Spinal cord (tissue), 10 donors: Measurements from ENCODE around the gene PRUNE2. TPM values are rescaled to one million over a fixed set of nuclear protein-coding genes. Genes with fewer than 3 reads are reported as not detected.
A peak's percentile ranks its signal among the peaks of the same experiment; 100 is the strongest.

ENCODE experiments used
- DNase-seq, 6 donors: peaks; one replicate each; pipeline versions ENCODE4 v3.0.0 to v3.0.0-alpha.2; 2013 to 2015; ENCODE audit warnings: low spot score in 6 of 6, low read depth in 4 of 6
- H3K27ac ChIP-seq: one replicate; pipeline ENCODE4 v1.5.1; 2013; ENCODE audit warnings: low read depth, low read length, control low read depth
- H3K27me3 ChIP-seq: one replicate; pipeline ENCODE4 v1.6.1; 2013; ENCODE audit warnings: low read length; ENCODE audit not compliant: control insufficient read depth, insufficient read depth
- H3K36me3 ChIP-seq: one replicate; pipeline ENCODE4 v1.6.1; 2013; ENCODE audit warnings: low read length; ENCODE audit not compliant: control insufficient read depth, insufficient read depth
- H3K4me1 ChIP-seq: one replicate; pipeline ENCODE4 v1.6.1; 2013; ENCODE audit warnings: low read length; ENCODE audit not compliant: control insufficient read depth, insufficient read depth
- H3K4me3 ChIP-seq: one replicate; pipeline ENCODE4 v1.5.1; 2013; ENCODE audit warnings: low read depth, low read length, control low read depth
- H3K9me3 ChIP-seq: one replicate; pipeline ENCODE4 v1.6.1; 2013; ENCODE audit warnings: low read length; ENCODE audit not compliant: control insufficient read depth, insufficient read depth
- WGBS: methylation state at CpG from one replicate; pipeline ENCODE4 v1.1.5; 2013; ENCODE audit warnings: missing lambda C conversion rate; ENCODE audit not compliant: insufficient coverage; 5-methylcytosine and 5-hydroxymethylcytosine counted together
- polyA plus RNA-seq, 2 donors: library from polyadenylated mRNA; unstranded; fragments of 120-200 nt; gene quantifications; one replicate each; pipeline ENCODE4 v1.2.1, GENCODE V29; 2013; ENCODE audit not compliant: insufficient read length in 2 of 2
- small RNA-seq: library from RNA; depleted of rRNA; stranded (forward); fragments of <200 nt; gene quantifications from one replicate; pipeline ENCODE3, GENCODE V24; 2014; ENCODE audit warnings: low replicate concordance
- total RNA-seq, 2 donors: library from RNA; depleted of rRNA in 1 of 2; stranded (reverse); fragments of 120-200 nt in 1 of 2; fragments of >200 nt in 1 of 2; gene quantifications; one replicate each; pipeline versions ENCODE4 v1.2.3 to v1.2.4, GENCODE V29; 2013 to 2014
- donor health status: healthy.

Gene PRUNE2
- total and polyA plus RNA-seq, 4 donors = 19.7 to 166 (median 50.7) TPM

DNA sequence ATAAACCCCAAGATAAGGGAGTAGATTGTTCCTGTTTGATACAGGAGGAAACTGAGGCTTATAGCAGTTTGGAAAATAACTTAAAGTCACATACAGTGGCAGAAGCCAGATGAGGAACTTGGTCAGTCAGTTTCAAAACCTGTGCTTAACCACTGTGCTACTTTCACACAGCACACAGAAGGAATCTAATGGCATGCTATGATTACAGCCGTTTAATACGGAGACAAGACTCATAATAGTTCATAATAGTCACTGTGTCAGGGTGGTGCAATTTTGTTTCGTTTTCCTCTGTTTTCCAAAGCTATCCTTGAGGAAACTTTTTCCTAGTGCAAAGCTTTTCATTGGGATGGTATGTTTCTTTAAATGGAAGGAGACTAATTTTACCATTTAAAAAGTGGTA lies 334.6 kb downstream of the PRUNE2 start:
- WGBS = no CpG with 5 or more reads among the region's 3 CpGs
- H3K27me3 ChIP-seq = no peaks in the 10 kb centered on the region
- no peaks in the 10 kb centered on the region for H3K4me1 ChIP-seq
- DNase-seq = no peak
- no peaks in the 10 kb centered on the region for H3K36me3 ChIP-seq
- no peak overlapping the region for H3K27ac ChIP-seq
- H3K9me3 ChIP-seq = no peaks in the 10 kb centered on the region
- H3K4me3 ChIP-seq = peak overlapping the region; percentile 10

- Histone ChIP-seq H3K9me3 (no peaks in the 10 kb centered on the region), H3K27me3 (no peaks in the 10 kb centered on the region), H3K36me3 (no peaks in the 10 kb centered on the region), H3K4me3 (no peak overlapping the region), H3K27ac (no peak overlapping the region), H3K4me1 (no peaks in the 10 kb centered on the region)
- no CpG with 5 or more reads among the region's 2 CpGs for WGBS
- no peak for DNase-seq
Measured at GRCh38 chr9:76570826-76571225, 335.1 kb downstream of the PRUNE2 start.

- Histone ChIP-seq H3K4me3 (no peak overlapping the region), H3K36me3 (no peaks in the 10 kb centered on the region), H3K9me3 (no peaks in the 10 kb centered on the region), H3K4me1 (peaks cover 4% of the 10 kb centered on the region), H3K27ac (no peak overlapping the region), H3K27me3 (no peaks in the 10 kb centered on the region)
- DNase-seq = no peak
- no CpG with 5 or more reads among the region's 2 CpGs for WGBS
Measured at GRCh38 chr9:76567086-76567485, 338.8 kb downstream of the PRUNE2 start.

DNA sequence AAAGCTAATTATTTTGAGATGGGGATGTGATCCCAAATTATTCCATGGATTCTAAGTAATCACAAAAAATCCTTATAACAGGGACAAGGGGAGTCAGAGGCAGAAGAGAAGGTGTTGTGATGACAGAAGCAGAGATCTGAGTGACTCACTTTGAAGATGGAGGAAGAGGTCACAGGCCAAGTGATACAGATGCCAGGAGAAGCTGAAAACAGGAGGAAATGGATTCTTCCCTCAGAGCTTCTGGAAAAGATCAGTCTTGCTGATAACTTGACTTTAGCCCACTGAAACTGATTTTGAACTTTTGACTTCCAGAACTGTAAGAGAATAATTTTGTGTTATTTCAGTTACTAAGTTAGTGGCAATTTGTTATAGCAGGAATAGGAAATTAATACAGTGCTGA lies 341.6 kb downstream of the PRUNE2 start:
- DNase-seq = no peak
- no peaks in the 10 kb centered on the region for H3K27me3 ChIP-seq
- H3K36me3 ChIP-seq = no peaks in the 10 kb centered on the region
- no peaks in the 10 kb centered on the region for H3K9me3 ChIP-seq
- no peak overlapping the region for H3K4me3 ChIP-seq
- H3K27ac ChIP-seq = no peak overlapping the region
- H3K4me1 ChIP-seq = peaks cover 7% of the 10 kb centered on the region

GRCh38 chr9:76562511-76562911 lies 343.4 kb downstream of the PRUNE2 start:
- no peaks in the 10 kb centered on the region for H3K27me3 ChIP-seq
- no peak overlapping the region for H3K4me3 ChIP-seq
- H3K27ac ChIP-seq = peak overlapping the region; percentile 69
- no peaks in the 10 kb centered on the region for H3K9me3 ChIP-seq
- peak in 1 of 6 donors; percentile 10 for DNase-seq
- H3K36me3 ChIP-seq = no peaks in the 10 kb centered on the region
- H3K4me1 ChIP-seq = peaks cover 7% of the 10 kb centered on the region

DNA sequence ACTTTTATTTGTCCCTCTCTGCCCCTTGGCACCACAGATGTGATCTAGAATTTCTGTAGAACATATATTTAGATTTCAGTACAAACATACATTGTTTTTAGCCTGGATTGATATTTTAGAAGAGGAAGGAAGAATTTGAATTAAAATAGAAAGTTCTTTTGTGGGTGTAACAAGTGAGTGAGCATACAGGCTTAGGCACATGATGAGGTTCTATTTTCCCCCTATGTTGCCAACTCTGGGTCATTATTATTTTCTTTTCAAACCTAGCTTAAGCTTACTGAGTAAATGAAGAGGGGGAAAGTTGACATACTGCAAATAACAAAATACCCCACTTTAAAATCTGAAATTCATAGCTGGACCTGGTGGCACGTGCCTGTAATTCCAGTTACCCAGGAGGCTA lies 344.0 kb downstream of the PRUNE2 start:
- Histone ChIP-seq H3K9me3 (no peaks in the 10 kb centered on the region), H3K27ac (peak overlapping the region; percentile 55), H3K4me3 (no peak overlapping the region), H3K36me3 (no peaks in the 10 kb centered on the region), H3K4me1 (peaks cover 7% of the 10 kb centered on the region), H3K27me3 (no peaks in the 10 kb centered on the region)
- WGBS = no CpG with 5 or more reads among the region's 1 CpG
- DNase-seq = no peak

Small RNA genes within 50 kb of the gene (small RNA-seq; reads per million reads assigned to genes)
- gene AL359314.1 = not detected

Other genes starting within 250 kb of the PRUNE2 start
- gene PCA3, start 141.7 kb downstream of the PRUNE2 start, total RNA-seq = under 1 TPM; 0.39 to 0.50 TPM
- 1 to 10 TPM; 2.2 to 2.4 TPM for gene PCA3, start 141.7 kb downstream of the PRUNE2 start, polyA plus RNA-seq
- gene FOXB2, start 113.5 kb upstream of the PRUNE2 start, total RNA-seq = not detected
- not detected for gene FOXB2, start 113.5 kb upstream of the PRUNE2 start, polyA plus RNA-seq